K562 (cell line): ENCODE measurements around the gene ANK3. TPM values are rescaled to one million over a fixed set of nuclear protein-coding genes. Genes with fewer than 3 reads are reported as not detected.

ENCODE experiments used
- ATAC-seq: fragments of 200-7000 bp; cut with Tn5 transposase; 3 replicates; pipeline ENCODE4 v1.9.1; 2020; ENCODE audit warnings: moderate library complexity
- BruUV-seq: library from RNA; stranded (reverse); fragments of 400-500 nt; replicated peaks from 2 replicates; lab custom pipeline; 2021; lab: Mats Ljungman, UMichigan
- CTCF ChIA-PET: fragments of 300-600 bp; formaldehyde crosslinking; extraction: SDS; loops from one replicate; lab custom pipeline; 2021; ENCODE audit warnings: low intra/inter-chr PET ratio; lab: Yijun Ruan, JAX
- POLR2A ChIA-PET: fragments of 300-600, 350-650 bp; sonication (Branson Sonifier 250); formaldehyde crosslinking; extraction: SDS; loops from one replicate; lab custom pipeline; 2021; ENCODE audit warnings: antibody characterized with exemption, inconsistent platforms; lab: Yijun Ruan, JAX
- DNase-seq, 4 experiments: peaks; one replicate each; pipeline versions ENCODE4 v3.0.0 to v3.0.0-alpha.2; 2011 to 2018; ENCODE audit warnings: low spot score in 3 of 4, mixed read lengths in 3 of 4; ENCODE audit errors: extremely low read depth in 1 of 4
- FAIRE-seq: peaks from 2 replicates; lab custom pipeline; 2011; peaks lifted over from hg19 to GRCh38; lab: Jason Lieb, UNC
- H2AFZ ChIP-seq: 2 replicates; pipeline ENCODE4 v1.6.0; 2011; ENCODE audit warnings: low read depth, low read length, control low read depth, inconsistent platforms
- H3K27ac ChIP-seq: fragments of 200-600 bp; 3 replicates; pipeline ENCODE4 v1.8.0; 2011; ENCODE audit warnings: low read depth, mild to moderate bottlenecking, control low read depth, inconsistent platforms, low read length, moderate library complexity, mixed read lengths; ENCODE audit errors: extremely low read depth
- H3K27me3 ChIP-seq, 2 experiments: fragments of 300-600 bp in 1 of 2; 2 replicates in 1 of 2; 3 replicates in 1 of 2; pipeline versions ENCODE4 v1.6.0 to v1.8.0; 2011; ENCODE audit warnings: inconsistent platforms in 2 of 2, low read length in 2 of 2, mild to moderate bottlenecking in 1 of 2, mixed read lengths in 1 of 2, moderate library complexity in 1 of 2; ENCODE audit not compliant: control insufficient read depth in 2 of 2, insufficient read depth in 2 of 2
- H3K36me3 ChIP-seq: fragments of 300-600 bp; 3 replicates; pipeline ENCODE4 v1.8.0; 2011; ENCODE audit warnings: mild to moderate bottlenecking, low read length, inconsistent platforms; ENCODE audit not compliant: control insufficient read depth, insufficient read depth
- H3K4me1 ChIP-seq, 2 experiments: fragments of 200-600 bp in 1 of 2; replicated peaks in 1 of 2; 2 replicates in 1 of 2; 3 replicates in 1 of 2; pipeline versions ENCODE4 v1.5.1 to v1.8.0; 2011; ENCODE audit warnings: inconsistent platforms in 2 of 2, low read length in 2 of 2, mild to moderate bottlenecking in 1 of 2, mixed read lengths in 1 of 2, moderate library complexity in 1 of 2; ENCODE audit not compliant: control insufficient read depth in 2 of 2, insufficient read depth in 2 of 2
- H3K4me2 ChIP-seq: 2 replicates; pipeline ENCODE4 v1.6.1; 2011; ENCODE audit warnings: low read length, control low read depth, inconsistent platforms, mixed read lengths; ENCODE audit not compliant: insufficient read depth
- H3K4me3 ChIP-seq: fragments of 200-600 bp; sonication (generic), shearing (Covaris generic); 2 replicates; pipeline ENCODE4 v1.5.1; 2016; ENCODE audit warnings: control low read depth, inconsistent platforms
- H3K79me2 ChIP-seq: fragments of 200-600 bp; 3 replicates; pipeline ENCODE4 v1.8.0; 2011; ENCODE audit warnings: low read length, inconsistent platforms; ENCODE audit not compliant: control insufficient read depth, insufficient read depth
- H3K9ac ChIP-seq, 2 experiments: 2 replicates each; pipeline versions ENCODE4 v1.6.0 to v1.6.1; 2011; ENCODE audit warnings: low read depth in 2 of 2, low read length in 2 of 2, control low read depth in 1 of 2, inconsistent platforms in 1 of 2, mild to moderate bottlenecking in 1 of 2, mixed read lengths in 1 of 2; ENCODE audit not compliant: insufficient read depth in 1 of 2
- H3K9me1 ChIP-seq: one replicate; pipeline ENCODE4 v1.6.0; 2011; ENCODE audit warnings: inconsistent platforms, mild to moderate bottlenecking, low read length, moderate library complexity; ENCODE audit not compliant: control insufficient read depth, insufficient read depth
- H3K9me3 ChIP-seq: replicated peaks from 2 replicates; pipeline ENCODE4 v1.5.1; 2011; ENCODE audit warnings: low read depth, low read length, inconsistent platforms; ENCODE audit not compliant: control insufficient read depth, insufficient read depth
- H4K20me1 ChIP-seq: replicated peaks from 2 replicates; pipeline ENCODE4 v1.6.1; 2011; ENCODE audit warnings: low read length, inconsistent platforms, mixed read lengths; ENCODE audit not compliant: control insufficient read depth, insufficient read depth
- ARID3B ChIP-seq: fragments of 250-450 bp; sonication (Bioruptor Pico); IDR thresholded peaks from 2 replicates; pipeline ENCODE4 v1.4.0; 2020; ENCODE audit warnings: borderline replicate concordance
- CBFB ChIP-seq: sonication (generic); formaldehyde crosslinking; IDR thresholded peaks from 2 replicates; pipeline ENCODE4 v1.4.0; 2020; ENCODE audit warnings: mild to moderate bottlenecking, missing genetic modification reagents
- ILK ChIP-seq: fragments of 450-650 bp; IDR thresholded peaks from 2 replicates; pipeline ENCODE4 v1.6.1; 2016; ENCODE audit warnings: missing genetic modification characterization, low read depth, mild to moderate bottlenecking, missing compliant biosample characterization, moderate library complexity, borderline replicate concordance
- NR1H2 ChIP-seq: sonication (generic); formaldehyde crosslinking; IDR thresholded peaks from 2 replicates; pipeline ENCODE4 v1.4.0; 2020; ENCODE audit warnings: mild to moderate bottlenecking, missing genetic modification reagents
- RBM15 ChIP-seq: fragments of 200-400 bp; formaldehyde crosslinking; IDR thresholded peaks from 2 replicates; pipeline ENCODE4 v1.6.1; 2018; ENCODE audit warnings: mild to moderate bottlenecking, low read length, moderate library complexity; ENCODE audit not compliant: insufficient read depth
- SAFB2 ChIP-seq: fragments of 200-400 bp; formaldehyde crosslinking; IDR thresholded peaks from 2 replicates; pipeline ENCODE4 v1.6.1; 2018; ENCODE audit warnings: borderline replicate concordance, low read length, low read depth, moderate library complexity; ENCODE audit not compliant: severe bottlenecking
- SMAD1 ChIP-seq: fragments of 150-350 bp; IDR thresholded peaks from 2 replicates; pipeline ENCODE4 v1.6.1; 2014; ENCODE audit warnings: low read length, low read depth; ENCODE audit not compliant: partially characterized antibody
- TARDBP ChIP-seq: fragments of 450-650 bp; IDR thresholded peaks from 2 replicates; pipeline ENCODE4 v1.6.1; 2016
- TCF3 ChIP-seq: sonication (generic); formaldehyde crosslinking; IDR thresholded peaks from 2 replicates; pipeline ENCODE4 v1.4.0; 2020; ENCODE audit warnings: mild to moderate bottlenecking, missing genetic modification reagents
- in situ Hi-C: fragments of 300-500 bp; cut with MboI; formaldehyde crosslinking; loops from 4 replicates; pipeline ENCODE4 v1.15.0; 2018; ENCODE audit warnings: inconsistent platforms, mixed read lengths
- intact Hi-C: fragments of 100-400 bp; cut with micrococcal nuclease; formaldehyde crosslinking; loops from 2 replicates; pipeline ENCODE4 v1.14.2; 2022
- polyA plus RNA-seq, 8 experiments: library from polyadenylated mRNA; depleted of rRNA in 4 of 8; stranded (reverse) in 5 of 8; unstranded in 3 of 8; fragments of >200 nt; fragmentation: Nextera tagmentation in 2 of 8; fragmentation: Illumina TruSeq in 1 of 8; extraction: Ambion mirVana in 2 of 8; extraction: Trizol in 1 of 8; gene quantifications; 2 replicates each; pipeline versions ENCODE4 v1.2.1 to v1.2.3, GENCODE V29; 2011 to 2014; ENCODE audit warnings: inconsistent platforms in 1 of 8, missing spikeins in 1 of 8
- total RNA-seq, 7 experiments: library from RNA; depleted of rRNA in 6 of 7; stranded (reverse); fragments of >200 nt in 6 of 7; fragmentation: Illumina TruSeq in 2 of 7; extraction: Trizol in 2 of 7; gene quantifications; 2 replicates each; pipeline versions ENCODE4 v1.2.1 to v1.2.3, GENCODE V29; 2011 to 2021; ENCODE audit warnings: low replicate concordance in 1 of 7

ANK3 gene
- total and polyA plus RNA-seq, 9 of the 15 experiments (the other 6 are each of a cell fraction or from before 2014, with no cell fraction given): 10.0 to 32.3 (median 17.9) TPM

- BruUV-seq: no TSS peak
- no peaks in the 10 kb centered on the region for H3K9me1 ChIP-seq
These were observed 134.9 kb downstream of the ANK3 start for GRCh38 chr10:60254776-60255175.

More at GRCh38 chr10:60254776-60255175, 134.9 kb downstream of the ANK3 start:
- H2AFZ ChIP-seq: no peak overlapping the region
- no peak for DNase-seq
- no peak overlapping the region for H3K27ac ChIP-seq
- FAIRE-seq: no peak
- no peaks in the 10 kb centered on the region for H3K4me1 ChIP-seq
- no peak for ATAC-seq
- intact Hi-C loops: no loop called here
- TF ChIP-seq NR1H2 (no peak), TARDBP (no peak), ARID3B (CRISPR knock-in tag) (no peak), ILK (tag) (no peak), CBFB (CRISPR knock-in tag) (no peak), SMAD1 (no peak), RBM15 (no peak), SAFB2 (no peak), TCF3 (no peak)
- TF ChIP-seq, all 486 proteins: peak for 0
- Histone ChIP-seq H3K9me3 (no peaks in the 10 kb centered on the region), H3K27me3 (no peaks in the 10 kb centered on the region), H3K9ac (no peak overlapping the region), H3K36me3 (no peaks in the 10 kb centered on the region), H3K4me2 (no peak overlapping the region), H3K4me3 (no peak overlapping the region), H4K20me1 (no peaks in the 10 kb centered on the region), H3K79me2 (no peaks in the 10 kb centered on the region)
- in situ Hi-C loops: no loop called here
- ChIA-PET CTCF (no interaction called here), POLR2A (interaction anchor here (0.8 to 1.0 kb wide), 2 partner anchors 19 to 347 kb away, joined by 3 read pairs; no protein-coding TSS in a partner anchor)
